H1 (cell line): ENCODE data around the gene TNFRSF13B. TPM values are rescaled to one million over a fixed set of nuclear protein-coding genes. Genes with fewer than 3 reads are reported as not detected.

ENCODE experiments used
- BCL11A ChIP-seq, 2 experiments: IDR thresholded peaks; one replicate each; pipeline ENCODE4 v1.6.1; 2011; ENCODE audit warnings: low read depth in 2 of 2, low read length in 2 of 2, mild to moderate bottlenecking in 2 of 2
- CBX5 ChIP-seq: fragments of 300-800, 300-1000 bp; sonication (generic); IDR thresholded peaks from 2 replicates; pipeline ENCODE4 v1.7.1; 2016; ENCODE audit warnings: antibody characterized with exemption, low read length, low read depth
- CREB1 ChIP-seq: IDR thresholded peaks from 2 replicates; pipeline ENCODE4 v1.6.1; 2012; ENCODE audit warnings: inconsistent platforms
- polyA plus RNA-seq, 7 experiments: library from polyadenylated mRNA; depleted of rRNA in 3 of 7; stranded (reverse) in 5 of 7; unstranded in 2 of 7; fragments of >200 nt in 5 of 7; fragments of 200-250 nt in 2 of 7; gene quantifications; 1 replicate in 5 of 7; 2 replicates in 1 of 7; 4 replicates in 1 of 7; pipeline versions ENCODE4 v1.2.1 to v1.2.3, GENCODE V29; 2011 to 2013; ENCODE audit warnings: missing spikeins in 2 of 7, mixed read lengths in 2 of 7
- total RNA-seq: library from RNA; stranded (reverse); fragmentation: NEBNext Ultra II Directional; extraction: Animal tissue kit (Norgen Biotek cat#: 25700); gene quantifications from 2 replicates; pipeline ENCODE4 v1.2.1, GENCODE V29; 2021

TNFRSF13B gene
- total and polyA plus RNA-seq, 2 of the 8 experiments (the other 6 are each of a cell fraction or from before 2014, with no cell fraction given) = not detected

- no peak for TF ChIP-seq CBX5
- no peak for TF ChIP-seq BCL11A (IDR thresholded peaks at IDR 0.05; ENCODE audit: low read depth in 2 of 2, low read length in 2 of 2)
- no peak for TF ChIP-seq CREB1
These were observed 3.1 kb downstream of the TNFRSF13B start (continued) for GRCh38 chr17:16968786-16969185.
